Trophoblast cell (in vitro differentiated cells and primary cell): ENCODE data around the gene GRB10.
A peak's percentile ranks its signal among the peaks of the same experiment; 100 is the strongest.

Experiments
- DNase-seq, 2 donors: peaks; one replicate each; pipeline ENCODE4 v3.0.0-alpha.2; 2016
- H2AFZ ChIP-seq: 2 replicates; pipeline ENCODE4 v1.6.1; 2013; ENCODE audit warnings: low read length, moderate library complexity, mild to moderate bottlenecking; ENCODE audit not compliant: insufficient read depth, poor library complexity
- H2AK5ac ChIP-seq: 2 replicates; pipeline ENCODE4 v1.6.1; 2013; ENCODE audit warnings: mild to moderate bottlenecking, low read length
- H2BK120ac ChIP-seq: 2 replicates; pipeline ENCODE4 v1.6.1; 2013; ENCODE audit warnings: low read length, mild to moderate bottlenecking, moderate library complexity; ENCODE audit not compliant: insufficient read depth, poor library complexity
- H2BK12ac ChIP-seq: 2 replicates; pipeline ENCODE4 v1.6.1; 2013; ENCODE audit warnings: mild to moderate bottlenecking, low read length, moderate library complexity
- H2BK5ac ChIP-seq: 2 replicates; pipeline ENCODE4 v1.6.1; 2013; ENCODE audit warnings: low read length, low read depth, moderate library complexity, mild to moderate bottlenecking; ENCODE audit not compliant: poor library complexity
- H3K14ac ChIP-seq: 2 replicates; pipeline ENCODE4 v1.6.1; 2013; ENCODE audit warnings: mild to moderate bottlenecking, low read length
- H3K18ac ChIP-seq: 2 replicates; pipeline ENCODE4 v1.6.1; 2013; ENCODE audit warnings: mild to moderate bottlenecking, low read length
- H3K23ac ChIP-seq: 2 replicates; pipeline ENCODE4 v1.6.1; 2013; ENCODE audit warnings: low read length
- H3K27ac ChIP-seq: 2 replicates; pipeline ENCODE4 v1.5.1; 2013; ENCODE audit warnings: low read depth, mild to moderate bottlenecking, inconsistent platforms, low read length, moderate library complexity
- H3K27me3 ChIP-seq: 2 replicates; pipeline ENCODE4 v1.6.1; 2013; ENCODE audit warnings: inconsistent platforms, mild to moderate bottlenecking, low read length, moderate library complexity; ENCODE audit not compliant: insufficient read depth
- H3K36me3 ChIP-seq, 2 experiments: 1 replicate in 1 of 2; 2 replicates in 1 of 2; pipeline ENCODE4 v1.6.1; 2013; ENCODE audit warnings: low read length in 2 of 2, mild to moderate bottlenecking in 2 of 2, moderate library complexity in 1 of 2; ENCODE audit not compliant: insufficient read depth in 2 of 2, control insufficient read depth in 1 of 2
- H3K4ac ChIP-seq: 2 replicates; pipeline ENCODE4 v1.6.1; 2013; ENCODE audit warnings: low read depth, mild to moderate bottlenecking, low read length, moderate library complexity
- H3K4me1 ChIP-seq, 2 experiments: 1 replicate in 1 of 2; 2 replicates in 1 of 2; pipeline ENCODE4 v1.6.1; 2013; ENCODE audit warnings: low read length in 2 of 2, mild to moderate bottlenecking in 2 of 2, moderate library complexity in 1 of 2; ENCODE audit not compliant: insufficient read depth in 2 of 2, control insufficient read depth in 1 of 2
- H3K4me2 ChIP-seq: 2 replicates; pipeline ENCODE4 v1.6.1; 2013; ENCODE audit warnings: inconsistent platforms, mild to moderate bottlenecking, low read length, moderate library complexity
- H3K4me3 ChIP-seq: 2 replicates; pipeline ENCODE4 v1.5.1; 2013; ENCODE audit warnings: mild to moderate bottlenecking, low read depth, low read length, inconsistent platforms
- H3K79me1 ChIP-seq: one replicate; pipeline ENCODE4 v1.6.1; 2013; ENCODE audit warnings: low read length
- H3K79me2 ChIP-seq: 2 replicates; pipeline ENCODE4 v1.6.1; 2013; ENCODE audit warnings: low read length, mild to moderate bottlenecking; ENCODE audit not compliant: control insufficient read depth, insufficient read depth, poor library complexity
- H3K9ac ChIP-seq: 2 replicates; pipeline ENCODE4 v1.6.1; 2013; ENCODE audit warnings: mild to moderate bottlenecking, low read length
- H3K9me3 ChIP-seq: 2 replicates; pipeline ENCODE4 v1.6.1; 2013; ENCODE audit warnings: low read depth, mild to moderate bottlenecking, control low read depth, inconsistent platforms, low read length; ENCODE audit not compliant: insufficient read depth
- H4K12ac ChIP-seq: 2 replicates; pipeline ENCODE4 v1.6.1; 2013; ENCODE audit warnings: low read depth, mild to moderate bottlenecking, low read length, moderate library complexity
- H4K8ac ChIP-seq: 2 replicates; pipeline ENCODE4 v1.6.1; 2013; ENCODE audit warnings: low read depth, mild to moderate bottlenecking, low read length, moderate library complexity
- H4K91ac ChIP-seq: one replicate; pipeline ENCODE4 v1.6.1; 2013; ENCODE audit warnings: low read depth, mild to moderate bottlenecking, low read length, moderate library complexity
- WGBS: extraction: QIAGEN DNeasy Blood & Tissue Kit; methylation state at CpG from one replicate; pipeline ENCODE4 v1.1.7; 2013; ENCODE audit warnings: missing lambda C conversion rate; ENCODE audit not compliant: insufficient read length, insufficient coverage; ENCODE audit errors: extremely low coverage; 5-methylcytosine and 5-hydroxymethylcytosine counted together

The GRB10 gene

GRCh38 chr7:50822110-50822509 lies 39.4 kb upstream of the GRB10 start:
- no peak overlapping the region for H4K8ac ChIP-seq
- H2AFZ ChIP-seq, result no peak overlapping the region
- H3K27ac ChIP-seq, result no peak overlapping the region
- no peak overlapping the region for H3K4ac ChIP-seq
- no peak overlapping the region for H4K12ac ChIP-seq
- no peak overlapping the region for H3K4me2 ChIP-seq
- no peak overlapping the region for H3K14ac ChIP-seq
- no peak overlapping the region for H3K9ac ChIP-seq
- no peak overlapping the region for H2BK12ac ChIP-seq
- no peak overlapping the region for H3K4me3 ChIP-seq
- no peaks in the 10 kb centered on the region for H3K79me2 ChIP-seq
- no peak overlapping the region for H3K18ac ChIP-seq
- H3K4me1 ChIP-seq, result peaks cover 0 to 7% of the 10 kb centered on the region in 2 experiments
- no peak overlapping the region for H3K23ac ChIP-seq
- no peak overlapping the region for H2BK5ac ChIP-seq
- H3K79me1 ChIP-seq, result no peaks in the 10 kb centered on the region
- no peak overlapping the region for H2BK120ac ChIP-seq
- H3K36me3 ChIP-seq, result no peaks in the 10 kb centered on the region
- no peak overlapping the region for H2AK5ac ChIP-seq
- no peaks in the 10 kb centered on the region for H3K27me3 ChIP-seq
- H4K91ac ChIP-seq, result no peak overlapping the region
- H3K9me3 ChIP-seq, result peaks cover 1% of the 10 kb centered on the region
- no CpG with 5 or more reads among the region's 5 CpGs for WGBS
- DNase-seq, result no peak

- H2BK5ac ChIP-seq, result no peak overlapping the region
- no peak overlapping the region for H3K4me3 ChIP-seq
- H4K8ac ChIP-seq, result no peak overlapping the region
- H4K91ac ChIP-seq, result no peak overlapping the region
- no peak overlapping the region for H3K9ac ChIP-seq
- H3K27me3 ChIP-seq, result no peaks in the 10 kb centered on the region
- no peak overlapping the region for H3K4me2 ChIP-seq
- H3K4ac ChIP-seq, result no peak overlapping the region
- no peak overlapping the region for H2AK5ac ChIP-seq
- no peak overlapping the region for H3K18ac ChIP-seq
- H3K79me1 ChIP-seq, result no peaks in the 10 kb centered on the region
- peaks cover 0 to 3% of the 10 kb centered on the region in 2 experiments for H3K4me1 ChIP-seq
- no peak overlapping the region for H3K23ac ChIP-seq
- no peaks in the 10 kb centered on the region for H3K79me2 ChIP-seq
- no peak overlapping the region for H3K27ac ChIP-seq
- H3K9me3 ChIP-seq, result peaks cover 1% of the 10 kb centered on the region
- H4K12ac ChIP-seq, result no peak overlapping the region
- WGBS, result no CpG with 5 or more reads among the region's 11 CpGs
- no peak overlapping the region for H2BK120ac ChIP-seq
- peak; percentile 95 for DNase-seq
- H2BK12ac ChIP-seq, result no peak overlapping the region
- no peaks in the 10 kb centered on the region for H3K36me3 ChIP-seq
- no peak overlapping the region for H3K14ac ChIP-seq
- no peak overlapping the region for H2AFZ ChIP-seq
Measured at GRCh38 chr7:50821457-50822008, 38.8 kb upstream of the GRB10 start.

GRCh38 chr7:50818324-50818723 lies 35.6 kb upstream of the GRB10 start:
- peaks cover 0 to 3% of the 10 kb centered on the region in 2 experiments for H3K4me1 ChIP-seq
- H3K27ac ChIP-seq, result no peak overlapping the region
- no peaks in the 10 kb centered on the region for H3K79me2 ChIP-seq
- H3K4me2 ChIP-seq, result no peak overlapping the region
- H3K18ac ChIP-seq, result no peak overlapping the region
- no peak overlapping the region for H4K8ac ChIP-seq
- H2BK120ac ChIP-seq, result no peak overlapping the region
- H2BK5ac ChIP-seq, result no peak overlapping the region
- no peaks in the 10 kb centered on the region for H3K79me1 ChIP-seq
- H4K12ac ChIP-seq, result no peak overlapping the region
- no peak for DNase-seq
- H3K23ac ChIP-seq, result no peak overlapping the region
- H2BK12ac ChIP-seq, result no peak overlapping the region
- H2AK5ac ChIP-seq, result no peak overlapping the region
- H3K14ac ChIP-seq, result no peak overlapping the region
- no peak overlapping the region for H3K4me3 ChIP-seq
- no peaks in the 10 kb centered on the region for H3K27me3 ChIP-seq
- H3K9ac ChIP-seq, result no peak overlapping the region
- H4K91ac ChIP-seq, result no peak overlapping the region
- no peaks in the 10 kb centered on the region for H3K36me3 ChIP-seq
- no peak overlapping the region for H2AFZ ChIP-seq
- no peak overlapping the region for H3K4ac ChIP-seq
- H3K9me3 ChIP-seq, result peaks cover 1% of the 10 kb centered on the region
- no CpG with 5 or more reads among the region's 6 CpGs for WGBS

GRCh38 chr7:50817561-50817960 lies 34.9 kb upstream of the GRB10 start:
- H4K12ac ChIP-seq, result no peak overlapping the region
- H2BK5ac ChIP-seq, result no peak overlapping the region
- no peaks in the 10 kb centered on the region for H3K79me2 ChIP-seq
- peaks cover 0 to 8% of the 10 kb centered on the region in 2 experiments for H3K4me1 ChIP-seq
- DNase-seq, result no peak
- no peak overlapping the region for H2AK5ac ChIP-seq
- no peaks in the 10 kb centered on the region for H3K36me3 ChIP-seq
- no peak overlapping the region for H3K14ac ChIP-seq
- H4K8ac ChIP-seq, result no peak overlapping the region
- H3K4me2 ChIP-seq, result no peak overlapping the region
- no peak overlapping the region for H3K23ac ChIP-seq
- H2AFZ ChIP-seq, result no peak overlapping the region
- no peaks in the 10 kb centered on the region for H3K27me3 ChIP-seq
- no peaks in the 10 kb centered on the region for H3K9me3 ChIP-seq
- H4K91ac ChIP-seq, result no peak overlapping the region
- H3K18ac ChIP-seq, result no peak overlapping the region
- no peak overlapping the region for H3K9ac ChIP-seq
- no peak overlapping the region for H3K4ac ChIP-seq
- H3K79me1 ChIP-seq, result no peaks in the 10 kb centered on the region
- H3K4me3 ChIP-seq, result no peak overlapping the region
- no peak overlapping the region for H2BK12ac ChIP-seq
- WGBS, result no CpG with 5 or more reads among the region's 1 CpG
- no peak overlapping the region for H3K27ac ChIP-seq
- H2BK120ac ChIP-seq, result no peak overlapping the region
